ENCODE results near the gene CRABP2.

CRABP2 gene

GRCh38 chr1:156707417-156708217 lies 2.2 kb upstream of the CRABP2 start:
- no peak for DNase-seq

- no peak for DNase-seq
Observed at GRCh38 chr1:156706657-156707416, 1.5 kb upstream of the CRABP2 start.

DNA sequence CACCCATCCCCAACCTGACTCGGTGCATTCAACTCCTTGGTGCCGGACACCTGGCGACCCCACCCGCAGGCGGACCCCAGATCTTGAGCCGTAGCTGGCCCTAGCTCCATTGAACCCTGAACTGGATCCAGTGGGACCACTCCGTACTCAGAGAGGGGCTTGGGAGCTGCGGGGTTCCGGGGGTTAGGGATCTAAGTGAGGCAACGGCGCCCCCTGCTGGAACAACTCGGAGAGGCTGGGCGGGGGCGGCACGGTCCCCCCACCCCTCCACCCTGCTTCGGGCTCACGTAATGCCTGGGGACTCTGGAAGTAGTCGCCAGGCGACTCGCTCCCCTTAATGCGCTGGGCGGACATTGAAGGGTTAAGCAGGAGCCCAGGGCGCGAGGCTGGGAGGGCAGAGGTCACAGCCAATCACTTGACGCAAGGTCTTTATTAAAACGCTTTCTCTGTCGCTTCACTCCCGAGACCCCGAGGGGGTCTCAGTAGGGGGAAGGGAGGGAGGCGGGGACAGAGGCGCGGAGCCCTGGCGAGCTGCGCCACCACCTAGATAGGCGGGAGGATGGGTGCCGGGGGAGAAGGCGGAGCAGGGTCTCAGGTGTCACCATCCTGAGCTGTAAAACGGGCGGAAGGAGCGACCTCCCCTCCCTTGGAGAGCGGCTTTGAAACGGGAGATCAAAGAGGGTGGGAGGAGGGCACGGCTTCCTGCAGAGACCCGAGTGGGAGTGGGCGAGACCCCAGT lies 704 bp upstream of the CRABP2 start:
- DNase-seq = no peak

GRCh38 chr1:156704930-156705320 lies 458 bp downstream of the CRABP2 start:
- DNase-seq = no peak

- no peak for DNase-seq
Observed at GRCh38 chr1:156704166-156704711, 1.1 kb downstream of the CRABP2 start.

DNA sequence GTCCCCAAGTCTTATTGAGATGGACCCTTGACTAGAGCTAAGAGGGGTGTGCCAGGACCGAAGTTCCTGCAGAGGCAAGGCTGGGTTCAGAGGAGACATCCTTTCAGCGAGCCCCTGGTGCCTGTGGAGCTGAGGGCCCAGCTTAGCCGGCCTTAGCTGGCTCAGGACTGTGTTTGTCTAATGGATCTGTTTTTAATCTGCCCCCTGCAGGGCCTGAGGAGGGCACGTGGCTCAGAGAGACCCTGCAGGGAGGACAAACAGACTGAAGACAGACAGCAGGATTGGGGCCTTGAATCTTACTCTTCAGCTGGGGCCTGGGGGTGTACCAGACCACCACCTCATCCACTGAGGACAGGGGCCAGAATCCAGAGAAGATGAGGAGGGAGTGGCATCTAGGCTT lies 1.6 kb downstream of the CRABP2 start:
- no peak for DNase-seq

- DNase-seq = no peak
Observed at GRCh38 chr1:156703336-156703735, 2.0 kb downstream of the CRABP2 start.

GRCh38 chr1:156700736-156701531 lies 4.4 kb downstream of the CRABP2 start:
- no peak for DNase-seq

DNA sequence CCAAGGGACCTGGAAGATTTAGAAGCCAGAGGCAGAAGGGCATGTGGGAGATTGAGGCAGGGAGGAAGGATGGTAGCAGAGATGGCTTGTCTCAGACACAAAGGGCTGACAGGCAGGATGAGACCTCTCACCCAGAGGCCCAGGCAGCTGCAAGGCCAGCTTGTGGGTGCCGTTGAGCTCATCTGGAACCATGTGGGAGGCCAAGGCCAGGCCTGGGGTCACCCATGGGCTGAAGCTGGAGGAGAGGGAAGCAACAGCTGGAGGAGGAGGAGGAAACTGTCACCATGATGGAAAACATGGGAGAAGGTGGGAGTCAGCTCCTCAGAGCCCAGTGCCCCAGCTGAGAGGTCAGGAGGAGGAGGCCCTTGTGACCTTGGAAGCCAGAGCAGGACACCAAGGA lies 6.4 kb downstream of the CRABP2 start:
- DNase-seq = no peak

- no peak for DNase-seq
Observed at GRCh38 chr1:156697481-156697880, 7.9 kb downstream of the CRABP2 start.

- DNase-seq = no peak
Observed at GRCh38 chr1:156696755-156697154, 8.6 kb downstream of the CRABP2 start.

- no peak for DNase-seq
Observed at GRCh38 chr1:156694690-156694962, 10.8 kb downstream of the CRABP2 start.

DNA sequence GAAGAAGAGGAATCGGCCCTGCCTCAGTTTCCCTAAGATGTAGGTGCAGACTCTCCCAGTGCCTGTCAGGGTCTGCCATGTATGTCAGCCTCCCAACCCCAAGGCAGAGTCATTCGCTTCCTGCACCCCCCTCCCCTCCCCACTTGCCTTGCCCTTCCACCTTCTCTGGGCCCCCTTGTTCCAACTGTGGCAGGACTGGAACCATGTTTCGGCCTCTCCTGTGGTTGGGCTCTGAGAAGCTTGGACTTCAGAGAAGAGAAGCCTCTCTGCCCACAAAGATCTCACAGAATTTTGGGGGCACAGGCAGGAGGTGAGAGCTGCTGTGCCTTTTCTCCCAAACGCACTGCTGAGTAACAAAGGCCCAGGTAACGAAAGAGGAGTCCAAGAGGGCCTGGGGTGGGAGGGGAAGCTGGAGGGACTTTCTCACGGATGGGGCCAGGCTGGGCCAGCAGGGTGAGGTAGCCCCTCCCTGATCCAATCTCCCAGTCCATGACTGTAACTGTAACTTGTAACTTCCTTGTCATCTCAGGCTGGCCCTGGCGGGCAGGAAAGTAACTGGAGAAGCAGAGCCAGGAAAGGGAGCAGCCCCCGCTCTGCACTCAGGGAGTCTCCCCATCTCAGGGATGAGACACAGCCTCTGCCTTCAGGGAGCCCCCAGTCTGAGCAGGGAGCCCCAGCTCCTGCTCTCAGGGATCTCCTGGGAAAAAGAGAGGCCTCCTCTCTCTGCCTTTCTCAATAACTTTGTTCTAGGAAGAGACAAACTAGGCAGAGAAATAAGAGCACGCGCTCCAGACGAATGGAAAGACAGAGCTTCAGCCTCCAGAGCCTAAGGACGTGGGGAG lies 11.3 kb downstream of the CRABP2 start:
- no peak for DNase-seq

- DNase-seq = no peak
Observed at GRCh38 chr1:156692925-156693847, 12.2 kb downstream of the CRABP2 start.

GRCh38 chr1:156692441-156692924 lies 12.9 kb downstream of the CRABP2 start:
- no peak for DNase-seq

GRCh38 chr1:156691665-156692440 lies 13.5 kb downstream of the CRABP2 start:
- no peak for DNase-seq

GRCh38 chr1:156691191-156691590 lies 14.2 kb downstream of the CRABP2 start:
- no peak for DNase-seq

DNA sequence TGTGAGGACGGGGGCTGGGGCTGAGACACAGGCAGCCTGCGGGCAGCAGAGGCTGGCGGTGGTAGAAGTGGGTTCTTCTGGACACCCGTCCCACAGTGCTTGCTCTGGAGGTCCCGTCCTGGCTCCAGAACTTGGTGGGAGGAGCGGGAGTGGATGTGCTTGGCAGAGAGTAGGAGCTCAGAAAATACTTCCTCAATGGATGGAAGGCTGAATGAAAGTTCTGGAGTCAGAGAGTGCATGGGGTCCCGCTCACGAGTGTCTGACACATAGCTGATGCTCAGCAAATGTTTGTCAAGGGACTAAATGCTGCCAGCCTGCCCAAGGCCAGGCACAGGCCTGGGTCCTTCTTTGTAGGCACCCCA lies 14.7 kb downstream of the CRABP2 start:
- no peak for DNase-seq

DNA sequence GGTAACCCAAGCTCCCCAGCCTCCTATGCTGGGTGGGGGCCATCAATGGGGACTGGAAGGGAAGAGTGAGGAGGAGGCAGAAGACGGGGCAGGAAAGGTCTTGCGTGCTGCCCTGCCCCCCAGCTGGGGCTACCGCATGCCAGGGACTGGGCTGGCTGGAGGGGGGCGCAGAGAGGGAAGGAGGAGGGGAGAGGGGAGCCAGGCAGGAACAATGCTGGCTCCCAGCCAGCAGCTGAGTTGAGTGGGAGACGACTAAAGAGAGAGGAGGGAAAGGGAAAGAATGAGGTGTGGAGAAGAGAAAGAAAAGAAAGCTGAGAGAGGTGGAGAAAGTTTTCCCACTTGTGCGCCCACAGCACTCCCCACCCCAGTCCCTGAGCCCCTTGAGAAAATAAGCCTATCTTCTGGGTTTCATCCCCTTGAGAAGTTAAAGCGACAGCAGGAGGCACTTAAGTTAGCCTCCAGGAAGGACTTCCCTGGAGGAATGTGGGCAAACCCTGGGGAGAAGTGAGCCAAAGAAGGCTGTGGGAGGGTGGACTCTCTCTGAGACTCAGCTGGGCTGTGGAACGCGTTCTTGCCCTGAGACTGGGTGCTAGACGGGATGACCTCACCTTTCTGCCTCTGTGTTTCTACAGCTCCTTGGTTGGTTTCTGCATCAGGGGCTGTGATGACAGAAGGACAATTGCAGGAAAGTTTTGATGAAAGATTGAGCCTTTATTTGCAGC lies 15.3 kb downstream of the CRABP2 start:
- DNase-seq = no peak
